Left lung (tissue), 10 donors: ENCODE results near the gene SPACA9. TPM values are rescaled to one million over a fixed set of nuclear protein-coding genes. Genes with fewer than 3 reads are reported as not detected.
A peak's percentile ranks its signal among the peaks of the same experiment; 100 is the strongest.

Experiments
- ATAC-seq: fragments of 200-7000 bp; cut with Tn5 transposase; one replicate; pipeline ENCODE4 v1.9.1; 2020; ENCODE audit warnings: moderate library complexity
- DNase-seq, 4 donors: peaks; one replicate each; pipeline ENCODE4 v3.0.0-alpha.2; 2013 to 2020
- H3K27ac ChIP-seq, 2 donors: fragments of 200-600 bp; sonication (generic) in 1 of 2; one replicate each; pipeline versions ENCODE4 v1.5.0 to v1.8.0; 2020 to 2021
- H3K27me3 ChIP-seq, 2 donors: fragments of 200-600 bp; sonication (generic) in 1 of 2; one replicate each; pipeline versions ENCODE4 v1.5.0 to v1.8.0; 2020 to 2021
- H3K36me3 ChIP-seq, 2 donors: fragments of 200-600 bp; sonication (generic) in 1 of 2; one replicate each; pipeline versions ENCODE4 v1.5.0 to v1.8.0; 2020 to 2021
- H3K4me1 ChIP-seq, 2 donors: fragments of 200-600 bp; one replicate each; pipeline ENCODE4 v1.8.0; 2021
- H3K4me3 ChIP-seq, 2 donors: fragments of 200-600 bp; sonication (generic) in 1 of 2; one replicate each; pipeline versions ENCODE4 v1.5.0 to v1.8.0; 2020 to 2021; ENCODE audit warnings: mild to moderate bottlenecking in 1 of 2
- H3K9me3 ChIP-seq, 2 donors: fragments of 200-600 bp; sonication (generic) in 1 of 2; one replicate each; pipeline versions ENCODE4 v1.5.0 to v1.8.0; 2020 to 2021
- CTCF ChIP-seq, 2 donors: fragments of 200-600 bp; sonication (generic) in 1 of 2; IDR thresholded peaks; one replicate each; pipeline versions ENCODE4 v1.5.0 to v1.8.0; 2021; ENCODE audit warnings: antibody characterized with exemption in 2 of 2
- intact Hi-C, 2 donors: fragments of 100-400 bp; cut with DNase I; formaldehyde crosslinking; loops; one replicate each; pipeline versions ENCODE4 v1.11.2 to v1.14.2; 2022
- polyA plus RNA-seq, 6 donors: library from polyadenylated mRNA; unstranded; fragments of 120-200 nt; gene quantifications; one replicate each; pipeline ENCODE4 v1.2.1, GENCODE V29; 2013; ENCODE audit not compliant: insufficient read length in 6 of 6
- total RNA-seq, 2 donors: library from RNA; stranded (reverse); fragmentation: NEBNext Ultra II Directional; extraction: Animal tissue kit (Norgen Biotek cat#: 25700); gene quantifications; one replicate each; pipeline ENCODE4 v1.2.1, GENCODE V29; 2021
- donor health status: DM: no; HTN: yes; CAD: no.
- donor health status: DM: no; HTN: no; CAD: no.

SPACA9 gene
- total and polyA plus RNA-seq, 8 donors: 6.9 to 13.4 (median 9.8) TPM

- DNase-seq (peak in 1 of 4 donors; percentile 26), ATAC-seq (no peak)
- Histone ChIP-seq H3K27me3 (no peaks in the 10 kb centered on the region), H3K27ac (no peak overlapping the region), H3K36me3 (peaks cover 0 to 90% of the 10 kb centered on the region in 2 donors), H3K4me3 (no peak overlapping the region), H3K9me3 (no peaks in the 10 kb centered on the region), H3K4me1 (peaks cover 12% of the 10 kb centered on the region in 2 donors)
- no peak for TF ChIP-seq CTCF (IDR thresholded peaks at IDR 0.05)
- intact Hi-C loops: no loop called here
Measured at GRCh38 chr9:132896906-132897305, 18.2 kb downstream of the SPACA9 start.

DNA sequence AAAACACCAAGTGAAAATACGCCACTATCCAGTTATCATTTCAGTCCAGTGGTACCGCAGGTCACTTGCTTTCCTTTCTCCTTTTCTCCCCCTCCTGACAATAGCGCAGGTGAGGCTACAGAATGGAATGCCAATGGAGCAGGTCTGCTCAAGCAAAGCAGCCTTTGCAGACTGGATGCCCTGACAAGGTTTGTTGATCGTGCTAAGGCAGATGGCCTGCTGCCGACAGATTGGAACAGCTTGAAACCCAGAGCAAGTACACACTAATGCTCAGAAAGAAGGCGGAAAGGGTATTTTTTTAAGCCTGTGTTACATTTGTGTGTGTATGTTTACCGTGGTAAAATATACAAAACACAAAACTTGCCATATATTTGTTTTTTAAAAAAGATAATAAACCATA lies 19.4 kb downstream of the SPACA9 start:
- TF ChIP-seq CTCF (IDR thresholded peaks at IDR 0.05): no peak
- intact Hi-C loops: no loop called here
- DNase-seq: no peak
- Histone ChIP-seq H3K36me3 (peaks cover 0 to 87% of the 10 kb centered on the region in 2 donors), H3K9me3 (no peaks in the 10 kb centered on the region), H3K4me3 (no peak overlapping the region), H3K4me1 (peaks cover 7 to 10% of the 10 kb centered on the region in 2 donors), H3K27me3 (no peaks in the 10 kb centered on the region), H3K27ac (no peak overlapping the region)
- ATAC-seq: no peak

DNA sequence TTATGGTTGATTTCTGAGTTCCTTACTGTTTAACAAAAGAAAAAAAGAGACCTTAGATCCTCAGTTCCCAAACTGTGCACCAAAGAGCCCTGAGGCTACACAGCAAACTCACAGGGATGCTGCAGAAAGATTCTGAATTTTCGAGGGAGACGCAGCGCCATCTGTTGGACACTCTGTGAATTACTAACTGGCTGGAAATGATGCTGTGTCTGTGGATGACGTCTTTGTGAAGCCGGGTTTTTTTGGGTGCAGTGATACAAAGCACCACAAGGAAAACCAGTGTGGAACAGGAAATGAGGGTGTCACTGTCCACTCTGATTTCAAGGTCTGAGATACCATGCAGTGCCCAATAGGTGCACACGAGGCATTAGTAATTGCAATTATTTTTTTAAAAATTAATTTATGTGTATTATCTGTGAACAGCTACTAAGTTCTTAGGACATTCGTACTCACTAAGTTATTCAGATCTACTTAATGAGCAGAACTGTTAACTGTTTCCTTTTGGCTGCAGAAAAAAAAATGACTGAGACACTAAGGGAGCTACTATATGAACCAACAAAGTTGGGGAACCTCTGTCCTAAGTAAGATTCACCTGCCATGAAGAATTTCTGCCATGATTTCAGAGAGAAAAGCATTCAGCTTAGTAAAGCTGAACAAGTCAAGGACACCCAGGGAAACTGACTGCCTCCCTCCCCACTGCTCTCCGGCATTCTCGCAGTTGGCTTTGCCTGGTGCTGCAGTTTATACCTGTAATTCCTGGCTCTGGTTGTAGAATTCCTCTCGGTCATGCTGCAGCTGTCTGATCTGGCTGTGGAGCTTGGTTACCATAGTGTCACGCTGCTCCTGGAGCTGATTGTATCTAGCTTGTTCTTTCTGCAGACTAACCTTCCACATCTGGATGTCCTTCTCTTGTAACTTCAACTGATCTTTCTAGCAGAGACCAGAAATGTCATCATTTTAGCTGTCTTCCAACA lies 23.4 kb downstream of the SPACA9 start:
- peak; percentile 80 to 91 for TF ChIP-seq CTCF (IDR thresholded peaks at IDR 0.05)
- Histone ChIP-seq H3K27ac (no peak overlapping the region), H3K27me3 (no peaks in the 10 kb centered on the region), H3K9me3 (no peaks in the 10 kb centered on the region), H3K36me3 (peaks cover 0 to 90% of the 10 kb centered on the region in 2 donors), H3K4me3 (no peak overlapping the region), H3K4me1 (no peaks in the 10 kb centered on the region)
- DNase-seq: peak in 2 of 4 donors; percentile 71 to 82
- ATAC-seq: peak; percentile 92
- intact Hi-C loops: no loop called here

DNA sequence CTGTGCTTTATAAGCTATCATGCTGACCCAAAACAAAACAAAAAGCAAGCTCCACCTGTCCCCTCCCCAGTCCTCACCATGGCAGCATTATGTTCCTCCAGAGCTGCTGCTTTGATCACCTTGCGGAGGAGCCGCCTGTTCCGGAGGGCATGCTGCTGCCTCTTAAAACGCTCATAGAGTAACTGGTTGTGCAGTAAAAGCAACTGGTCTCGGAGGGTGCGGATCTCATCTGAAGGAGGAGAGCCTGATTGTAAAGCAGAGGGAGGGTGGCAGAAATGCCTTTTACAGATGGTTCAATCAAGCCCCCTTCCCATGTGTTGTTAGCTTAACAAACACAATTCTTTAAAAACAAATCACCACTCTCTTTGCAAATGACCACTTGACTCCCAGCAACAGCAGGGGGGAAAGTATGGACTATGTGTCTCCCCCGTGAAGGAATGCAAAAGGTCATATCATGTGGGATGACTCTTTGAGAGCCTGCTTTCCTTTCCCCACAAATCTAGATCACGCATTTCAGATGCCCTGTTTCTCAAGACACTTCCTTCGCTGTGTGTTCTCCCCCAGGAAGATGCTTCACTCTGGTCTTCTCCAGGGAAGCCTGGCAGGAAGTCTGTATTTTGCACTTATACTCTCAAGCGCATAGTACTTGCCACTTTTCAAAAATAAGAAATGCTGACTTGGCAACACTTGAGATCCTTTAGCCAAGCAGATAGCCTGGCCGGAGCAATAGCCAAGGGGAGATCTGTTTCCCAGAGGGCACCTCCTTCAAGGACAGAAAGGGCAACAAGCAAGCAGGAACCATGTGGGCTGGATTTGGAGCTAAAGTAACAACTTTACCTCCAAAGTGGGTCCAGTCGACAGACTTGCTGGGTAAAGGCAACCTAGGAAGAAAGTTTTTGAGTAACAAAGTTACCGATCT lies 25.1 kb downstream of the SPACA9 start:
- no peak for DNase-seq
- no peak overlapping the region for H3K4me3 ChIP-seq
- H3K4me1 ChIP-seq: no peaks in the 10 kb centered on the region
- no peaks in the 10 kb centered on the region for H3K9me3 ChIP-seq
- no peak for TF ChIP-seq CTCF (IDR thresholded peaks at IDR 0.05)
- H3K36me3 ChIP-seq: peaks cover 0 to 83% of the 10 kb centered on the region in 2 donors
- H3K27me3 ChIP-seq: no peaks in the 10 kb centered on the region
- no peak overlapping the region for H3K27ac ChIP-seq
- intact Hi-C loops: no loop called here
- no peak for ATAC-seq
